GM20000 (cell line): ENCODE data around the gene CTNND2.
"Not testable (repeated sequence)": the region's sequence is repeated elsewhere in the genome, so short reads cannot be mapped to it uniquely, and the experiment has no call there.

ENCODE experiments used
- DNase-seq: peaks from one replicate; pipeline ENCODE4 v3.0.0; 2012; ENCODE audit warnings: low spot score
- TF ChIP-seq, protein P1 (sequence below): IDR thresholded peaks from 2 replicates; pipeline ENCODE4 v1.5.1; 2012; ENCODE audit warnings: mild to moderate bottlenecking, control low read depth; ENCODE audit errors: extremely low read depth, missing control alignments

CTNND2 gene

GRCh38 chr5:11334404-11334803 is 569.8 kb downstream of the CTNND2 start:
- TF ChIP-seq, protein P1, sequence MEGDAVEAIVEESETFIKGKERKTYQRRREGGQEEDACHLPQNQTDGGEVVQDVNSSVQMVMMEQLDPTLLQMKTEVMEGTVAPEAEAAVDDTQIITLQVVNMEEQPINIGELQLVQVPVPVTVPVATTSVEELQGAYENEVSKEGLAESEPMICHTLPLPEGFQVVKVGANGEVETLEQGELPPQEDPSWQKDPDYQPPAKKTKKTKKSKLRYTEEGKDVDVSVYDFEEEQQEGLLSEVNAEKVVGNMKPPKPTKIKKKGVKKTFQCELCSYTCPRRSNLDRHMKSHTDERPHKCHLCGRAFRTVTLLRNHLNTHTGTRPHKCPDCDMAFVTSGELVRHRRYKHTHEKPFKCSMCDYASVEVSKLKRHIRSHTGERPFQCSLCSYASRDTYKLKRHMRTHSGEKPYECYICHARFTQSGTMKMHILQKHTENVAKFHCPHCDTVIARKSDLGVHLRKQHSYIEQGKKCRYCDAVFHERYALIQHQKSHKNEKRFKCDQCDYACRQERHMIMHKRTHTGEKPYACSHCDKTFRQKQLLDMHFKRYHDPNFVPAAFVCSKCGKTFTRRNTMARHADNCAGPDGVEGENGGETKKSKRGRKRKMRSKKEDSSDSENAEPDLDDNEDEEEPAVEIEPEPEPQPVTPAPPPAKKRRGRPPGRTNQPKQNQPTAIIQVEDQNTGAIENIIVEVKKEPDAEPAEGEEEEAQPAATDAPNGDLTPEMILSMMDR = no peak
- no peak for DNase-seq

- TF ChIP-seq, protein P1 = no peak
Measured at GRCh38 chr5:11329679-11330078, 574.6 kb downstream of the CTNND2 start.

DNA sequence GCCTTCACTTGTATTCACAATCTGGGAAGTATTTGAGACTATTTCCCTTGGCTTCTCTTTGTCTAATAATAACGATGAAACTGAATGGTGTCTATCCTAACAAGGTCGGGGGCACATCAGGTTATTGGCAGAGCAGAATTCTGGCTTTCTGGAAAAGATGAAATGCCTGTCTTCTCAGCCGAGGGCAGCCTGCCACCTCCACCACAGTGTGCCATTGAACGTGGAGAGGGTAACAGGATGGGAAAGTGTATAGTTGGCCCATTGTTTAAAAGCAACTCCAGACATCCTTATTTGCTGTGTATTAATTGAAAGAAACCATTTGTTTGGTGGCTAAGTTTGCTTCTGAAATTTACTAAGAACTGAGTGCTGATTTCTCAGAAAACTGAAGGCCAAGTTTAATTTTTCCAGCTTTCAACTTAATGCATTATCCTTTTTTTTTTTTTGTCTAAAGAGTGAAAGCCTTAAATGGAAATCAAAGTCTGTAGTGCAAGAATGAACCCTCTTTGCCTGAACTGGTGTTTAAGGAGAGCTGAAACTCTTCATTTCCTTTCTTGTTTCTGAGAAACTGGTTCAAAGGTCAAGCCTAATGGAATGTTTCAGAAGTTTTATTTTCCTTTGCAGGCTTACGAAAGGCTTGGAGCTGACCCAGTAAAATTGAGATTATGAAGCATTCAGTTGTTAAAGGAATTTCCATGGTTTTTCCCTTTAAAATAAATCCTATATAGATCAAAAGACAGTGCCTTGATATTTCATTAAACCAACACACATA is 579.5 kb downstream of the CTNND2 start:
- TF ChIP-seq, protein P1 = no peak
- DNase-seq = no peak

More at GRCh38 chr5:11329679-11330078, 574.6 kb downstream of the CTNND2 start:
- no peak for DNase-seq

- TF ChIP-seq, protein P1 = no peak
- DNase-seq = no peak
Measured at GRCh38 chr5:11323761-11324160, 580.5 kb downstream of the CTNND2 start.

GRCh38 chr5:11322133-11322532 is 582.1 kb downstream of the CTNND2 start:
- DNase-seq = no peak
- TF ChIP-seq, protein P1 = no peak

DNA sequence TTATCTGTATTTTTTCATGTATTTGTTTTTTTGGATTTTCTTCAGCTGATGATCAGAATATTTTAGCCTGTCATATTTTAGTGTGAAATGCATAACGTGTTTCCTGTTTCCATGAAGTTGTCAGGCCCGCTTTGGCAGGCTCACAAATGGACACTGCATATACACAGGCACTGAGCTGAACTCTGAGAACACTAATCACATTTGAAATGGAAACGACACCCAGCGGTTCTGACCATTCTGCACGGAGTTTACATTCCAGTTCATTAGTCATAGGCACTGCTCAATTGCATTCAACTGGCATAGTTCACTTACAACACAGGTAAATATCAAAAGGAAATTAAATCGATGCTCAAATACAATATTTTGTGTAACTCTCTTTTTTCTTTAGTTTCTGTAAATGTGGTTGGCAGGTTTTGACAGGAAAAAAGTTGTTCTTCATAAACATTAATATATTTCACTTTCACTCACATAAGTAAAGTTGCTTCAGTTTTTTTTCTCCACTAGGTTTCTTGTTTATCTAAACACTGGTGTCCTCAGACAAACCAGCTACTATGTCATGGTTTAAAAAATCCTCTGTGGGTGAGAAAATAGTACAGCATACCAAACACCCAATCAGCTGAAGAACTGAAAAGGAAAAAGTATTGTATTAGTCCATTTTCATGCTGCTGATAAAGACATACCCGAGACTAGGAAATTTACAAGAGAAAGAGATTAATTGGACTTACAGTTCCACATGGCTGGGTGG is 584.2 kb downstream of the CTNND2 start:
- TF ChIP-seq, protein P1 = no peak
- DNase-seq = no peak

DNA sequence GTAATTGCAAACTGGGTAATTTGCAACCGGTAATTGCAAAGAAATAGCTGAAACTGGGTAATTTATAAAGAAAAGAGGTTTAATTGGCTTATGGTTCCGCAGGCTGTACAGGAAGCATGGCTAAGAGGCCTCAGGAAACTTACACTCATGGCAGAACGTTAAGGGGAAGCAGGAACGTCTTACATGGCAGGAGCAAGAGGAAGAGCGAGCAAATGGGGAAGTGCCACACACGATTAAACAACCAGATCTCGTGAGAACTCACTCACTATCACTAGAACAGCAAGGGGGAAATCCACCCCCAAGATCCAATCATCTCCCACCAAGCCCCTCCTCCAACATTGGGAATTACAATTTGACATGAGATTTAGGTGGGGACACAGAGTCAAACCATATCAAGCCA is 590.6 kb downstream of the CTNND2 start:
- not testable (repeated sequence) for DNase-seq
